Measurements from ENCODE around the gene FBP2.
"Not testable (repeated sequence)": the region's sequence is repeated elsewhere in the genome, so short reads cannot be mapped to it uniquely, and the experiment has no call there.

The FBP2 gene

DNA sequence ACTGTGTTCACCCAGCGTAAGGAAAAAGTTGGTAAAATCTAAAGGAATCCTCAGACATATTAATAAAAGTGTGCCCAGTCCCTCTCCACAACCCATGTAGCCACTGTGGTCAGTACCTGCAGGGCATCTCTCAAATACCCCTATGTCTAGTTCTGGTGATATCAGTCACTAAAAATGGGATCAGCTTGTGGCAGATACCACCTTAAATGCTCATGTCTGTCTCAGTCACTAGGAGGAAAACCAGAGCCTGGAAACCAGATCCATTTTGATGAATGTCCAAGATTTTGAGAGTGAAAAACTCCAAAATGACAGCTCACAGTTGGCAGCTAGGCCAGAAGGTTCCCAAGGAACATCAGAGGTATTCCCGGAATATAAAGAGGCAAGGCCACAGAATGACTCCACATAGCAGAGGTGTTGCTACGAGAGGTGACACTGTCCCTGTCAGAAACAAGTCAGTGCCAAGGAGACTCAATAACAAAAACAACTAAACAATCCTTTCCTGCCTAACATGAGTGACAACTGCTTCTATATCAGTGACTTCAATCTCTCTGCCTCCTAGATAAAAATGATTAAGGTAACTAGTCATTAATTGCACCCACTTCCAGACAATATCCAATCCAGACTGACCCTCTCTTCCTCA is 25.3 kb downstream of the FBP2 start:
- no peak for DNase-seq
- Histone ChIP-seq H3K4me1 (ENCODE audit: control insufficient read depth, insufficient read depth, low read length, poor library complexity, severe bottlenecking) (no peaks in the 10 kb centered on the region), H3K36me3 (ENCODE audit: control insufficient read depth, insufficient read depth, low read length) (no peaks in the 10 kb centered on the region), H3K9me3 (ENCODE audit: control insufficient read depth, low read length) (no peaks in the 10 kb centered on the region), H3K4me3 (ENCODE audit: insufficient read depth, low read depth, low read length, poor library complexity, severe bottlenecking) (no peak overlapping the region), H3K27ac (ENCODE audit: insufficient read depth, low read length, poor library complexity, severe bottlenecking) (no peak overlapping the region), H3K27me3 (replicated peaks; ENCODE audit: control insufficient read depth, insufficient read depth, low read length, poor library complexity, severe bottlenecking) (no peaks in the 10 kb centered on the region)

DNA sequence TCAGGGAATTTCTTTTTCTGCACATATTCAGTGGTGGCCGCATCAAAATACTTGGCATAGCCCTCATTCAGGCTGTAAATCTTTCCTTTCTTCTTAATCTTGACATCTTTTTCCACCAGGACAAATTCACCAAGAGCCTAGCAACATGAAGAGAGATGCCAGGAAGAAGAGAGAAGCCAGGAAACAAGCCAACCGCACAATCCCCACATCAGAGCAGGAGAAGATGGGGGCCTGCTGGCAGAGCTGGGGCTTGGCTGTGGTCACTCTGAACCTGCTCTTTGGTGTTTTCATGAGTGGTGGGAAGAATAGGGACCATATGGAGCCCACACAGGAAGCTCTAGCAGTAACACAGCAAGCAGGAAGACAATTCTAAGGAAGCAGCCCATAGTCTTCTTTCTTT is 26.4 kb downstream of the FBP2 start:
- no peak overlapping the region for H3K27ac ChIP-seq (ENCODE audit: insufficient read depth, low read length, poor library complexity, severe bottlenecking)
- DNase-seq: no peak
- H3K4me1 ChIP-seq (ENCODE audit: control insufficient read depth, insufficient read depth, low read length, poor library complexity, severe bottlenecking): no peaks in the 10 kb centered on the region
- H3K4me3 ChIP-seq (ENCODE audit: insufficient read depth, low read depth, low read length, poor library complexity, severe bottlenecking): no peak overlapping the region
- no peaks in the 10 kb centered on the region for H3K9me3 ChIP-seq (ENCODE audit: control insufficient read depth, low read length)
- no peaks in the 10 kb centered on the region for H3K36me3 ChIP-seq (ENCODE audit: control insufficient read depth, insufficient read depth, low read length)
- H3K27me3 ChIP-seq (replicated peaks; ENCODE audit: control insufficient read depth, insufficient read depth, low read length, poor library complexity, severe bottlenecking): no peaks in the 10 kb centered on the region

DNA sequence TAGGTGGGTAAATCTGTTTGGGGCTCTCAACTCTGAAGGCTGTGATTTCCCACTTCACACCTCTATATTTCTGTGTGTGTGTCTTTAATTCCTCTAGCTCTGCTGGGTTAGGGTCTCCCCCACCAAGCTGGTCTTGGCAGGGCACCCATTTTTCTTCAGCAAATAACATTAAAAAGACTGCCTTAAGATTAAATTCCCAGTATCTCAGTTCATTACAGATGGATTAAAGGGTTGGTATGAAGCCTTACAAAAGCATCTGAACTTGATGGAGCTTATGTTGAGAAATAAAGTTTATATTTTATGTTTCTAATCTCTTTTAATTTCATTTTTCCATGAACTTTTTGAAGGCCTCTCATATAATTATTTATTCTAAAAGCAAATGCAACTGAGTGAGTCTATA is 27.1 kb downstream of the FBP2 start:
- DNase-seq: no peak
- Histone ChIP-seq H3K36me3 (ENCODE audit: control insufficient read depth, insufficient read depth, low read length) (no peaks in the 10 kb centered on the region), H3K27me3 (replicated peaks; ENCODE audit: control insufficient read depth, insufficient read depth, low read length, poor library complexity, severe bottlenecking) (no peaks in the 10 kb centered on the region), H3K9me3 (ENCODE audit: control insufficient read depth, low read length) (no peaks in the 10 kb centered on the region), H3K27ac (ENCODE audit: insufficient read depth, low read length, poor library complexity, severe bottlenecking) (no peak overlapping the region), H3K4me1 (ENCODE audit: control insufficient read depth, insufficient read depth, low read length, poor library complexity, severe bottlenecking) (no peaks in the 10 kb centered on the region), H3K4me3 (ENCODE audit: insufficient read depth, low read depth, low read length, poor library complexity, severe bottlenecking) (no peak overlapping the region)

DNA sequence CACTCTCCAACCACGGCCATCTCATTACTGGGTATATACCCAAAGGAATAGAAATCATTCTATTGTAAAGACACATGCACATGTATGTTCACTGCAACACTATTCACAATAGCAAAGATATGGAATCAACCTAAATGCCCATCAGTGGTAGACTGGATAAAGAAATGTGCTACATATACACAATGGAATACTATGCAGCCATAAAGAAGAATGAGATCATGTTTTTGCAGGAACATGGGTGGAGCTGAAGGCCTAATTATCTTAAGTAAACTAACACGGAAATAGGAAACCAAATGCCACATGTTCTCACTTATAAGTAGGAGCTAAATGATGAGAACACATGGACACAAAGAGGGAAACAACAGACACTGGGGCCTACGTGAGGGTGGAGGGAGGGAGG is 29.3 kb downstream of the FBP2 start:
- H3K9me3 ChIP-seq (ENCODE audit: control insufficient read depth, low read length); DNase-seq; H3K36me3 ChIP-seq (ENCODE audit: control insufficient read depth, insufficient read depth, low read length); H3K27me3 ChIP-seq (replicated peaks; ENCODE audit: control insufficient read depth, insufficient read depth, low read length, poor library complexity, severe bottlenecking); H3K4me3 ChIP-seq (ENCODE audit: insufficient read depth, low read depth, low read length, poor library complexity, severe bottlenecking); H3K27ac ChIP-seq (ENCODE audit: insufficient read depth, low read length, poor library complexity, severe bottlenecking); H3K4me1 ChIP-seq (ENCODE audit: control insufficient read depth, insufficient read depth, low read length, poor library complexity, severe bottlenecking): not testable (repeated sequence)

DNA sequence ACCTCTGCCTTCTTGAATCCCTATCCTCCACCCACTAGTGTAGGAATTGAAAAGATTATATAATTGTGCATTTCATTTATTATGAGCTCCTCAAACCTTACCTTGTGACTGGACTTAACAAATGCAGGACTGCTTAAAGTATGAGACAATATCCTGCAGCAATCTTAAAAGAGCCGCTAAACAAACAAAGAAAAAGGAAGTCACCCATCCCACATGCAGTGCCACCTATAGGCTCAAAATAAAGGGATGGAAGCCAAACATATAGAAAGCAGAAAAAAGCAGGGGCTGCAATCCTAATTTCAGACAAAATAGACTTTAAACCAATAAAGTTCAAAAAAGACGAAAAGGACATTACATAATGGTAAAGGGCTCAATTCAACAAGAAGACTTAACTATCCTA is 30.1 kb downstream of the FBP2 start:
- Histone ChIP-seq H3K36me3 (ENCODE audit: control insufficient read depth, insufficient read depth, low read length) (no peaks in the 10 kb centered on the region), H3K27me3 (replicated peaks; ENCODE audit: control insufficient read depth, insufficient read depth, low read length, poor library complexity, severe bottlenecking) (no peaks in the 10 kb centered on the region), H3K4me1 (ENCODE audit: control insufficient read depth, insufficient read depth, low read length, poor library complexity, severe bottlenecking) (no peaks in the 10 kb centered on the region), H3K4me3 (ENCODE audit: insufficient read depth, low read depth, low read length, poor library complexity, severe bottlenecking) (no peak overlapping the region), H3K9me3 (ENCODE audit: control insufficient read depth, low read length) (no peaks in the 10 kb centered on the region), H3K27ac (ENCODE audit: insufficient read depth, low read length, poor library complexity, severe bottlenecking) (no peak overlapping the region)
- no peak for DNase-seq

DNA sequence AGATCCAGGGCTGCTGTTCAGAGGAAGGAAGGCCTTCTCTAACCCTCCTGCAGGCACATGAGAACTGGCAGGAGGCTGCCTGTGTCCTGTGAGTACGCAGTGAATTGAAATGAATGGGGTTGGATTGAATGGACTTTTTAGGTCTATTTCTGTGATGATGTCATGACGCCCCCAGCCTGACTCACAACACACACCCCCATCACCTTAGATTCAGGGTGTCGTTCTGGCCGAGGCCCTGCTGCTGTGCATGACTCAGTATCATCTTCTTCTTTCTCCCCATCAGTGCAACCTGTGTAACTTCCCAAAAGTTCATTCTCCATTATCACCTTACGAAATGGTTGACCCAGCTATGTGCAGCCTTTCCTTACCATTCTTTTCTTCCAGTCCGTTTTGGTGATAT is 33.4 kb downstream of the FBP2 start:
- H3K4me3 ChIP-seq (ENCODE audit: insufficient read depth, low read depth, low read length, poor library complexity, severe bottlenecking): no peak overlapping the region
- no peaks in the 10 kb centered on the region for H3K27me3 ChIP-seq (replicated peaks; ENCODE audit: control insufficient read depth, insufficient read depth, low read length, poor library complexity, severe bottlenecking)
- DNase-seq: no peak
- H3K27ac ChIP-seq (ENCODE audit: insufficient read depth, low read length, poor library complexity, severe bottlenecking): no peak overlapping the region
- no peaks in the 10 kb centered on the region for H3K4me1 ChIP-seq (ENCODE audit: control insufficient read depth, insufficient read depth, low read length, poor library complexity, severe bottlenecking)
- no peaks in the 10 kb centered on the region for H3K9me3 ChIP-seq (ENCODE audit: control insufficient read depth, low read length)
- no peaks in the 10 kb centered on the region for H3K36me3 ChIP-seq (ENCODE audit: control insufficient read depth, insufficient read depth, low read length)

DNA sequence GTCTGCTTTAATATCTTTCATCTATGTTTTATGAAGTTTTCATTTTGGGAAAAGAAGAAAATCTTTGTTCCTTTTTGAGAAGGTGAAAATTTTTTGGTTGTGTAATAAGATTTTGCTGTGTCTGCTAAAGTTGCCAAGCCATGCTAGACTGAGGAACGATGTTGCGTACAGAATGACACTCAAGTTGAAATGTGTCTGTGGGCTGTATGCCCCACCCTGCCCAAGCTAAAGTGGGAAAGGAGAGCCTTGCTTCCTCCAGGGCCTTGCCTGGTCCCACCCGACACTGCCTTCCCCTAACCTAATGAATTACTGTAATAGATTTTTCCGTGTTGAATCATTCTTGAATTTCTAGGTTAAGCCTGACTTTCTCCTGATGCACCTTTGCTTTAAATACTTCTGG is 36.2 kb downstream of the FBP2 start:
- no peaks in the 10 kb centered on the region for H3K4me1 ChIP-seq (ENCODE audit: control insufficient read depth, insufficient read depth, low read length, poor library complexity, severe bottlenecking)
- no peak overlapping the region for H3K4me3 ChIP-seq (ENCODE audit: insufficient read depth, low read depth, low read length, poor library complexity, severe bottlenecking)
- H3K9me3 ChIP-seq (ENCODE audit: control insufficient read depth, low read length): no peaks in the 10 kb centered on the region
- no peak overlapping the region for H3K27ac ChIP-seq (ENCODE audit: insufficient read depth, low read length, poor library complexity, severe bottlenecking)
- no peaks in the 10 kb centered on the region for H3K27me3 ChIP-seq (replicated peaks; ENCODE audit: control insufficient read depth, insufficient read depth, low read length, poor library complexity, severe bottlenecking)
- no peaks in the 10 kb centered on the region for H3K36me3 ChIP-seq (ENCODE audit: control insufficient read depth, insufficient read depth, low read length)
- no peak for DNase-seq

DNA sequence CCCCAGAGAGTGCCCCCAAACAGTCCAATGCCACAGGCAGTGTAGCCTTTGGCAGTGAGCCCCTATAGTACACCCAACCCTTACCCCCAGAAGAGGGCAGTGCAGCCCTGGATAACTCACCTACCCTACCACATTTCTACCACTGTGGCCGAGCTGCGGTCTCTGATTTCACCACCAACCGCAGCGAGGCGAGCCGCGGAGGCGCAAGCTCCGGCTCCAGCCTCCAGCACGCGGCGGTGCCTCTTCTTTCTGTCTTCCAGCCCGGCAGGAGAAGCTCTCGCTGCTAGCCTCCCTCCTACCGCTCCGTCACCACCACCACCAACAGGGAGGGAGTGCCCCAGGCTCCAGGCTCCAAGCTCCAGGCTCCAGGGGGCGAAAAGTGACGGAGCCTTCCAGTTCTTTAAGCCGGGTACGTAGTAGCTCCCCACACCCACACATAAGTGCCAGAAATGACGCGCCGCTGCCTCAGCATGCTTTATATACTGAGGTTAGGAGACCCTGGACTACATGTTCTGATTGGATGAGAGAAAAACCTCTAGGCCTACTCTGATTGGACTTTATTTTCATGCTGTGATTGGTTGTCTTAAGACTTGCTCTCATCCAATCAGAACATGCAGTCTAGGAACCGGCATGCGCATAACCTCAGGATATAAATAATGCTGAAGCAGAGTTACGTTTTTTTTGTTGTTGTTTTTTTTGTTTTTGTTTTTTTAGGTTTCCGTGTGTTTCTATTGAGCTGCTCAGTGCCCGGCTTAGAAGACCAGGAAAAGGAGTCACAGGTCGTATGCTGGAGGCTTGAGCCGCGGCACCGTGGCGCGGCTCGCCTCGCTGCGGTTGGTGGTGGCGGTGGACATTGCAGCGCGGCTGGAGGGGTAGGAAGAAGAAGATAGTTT is 38.9 kb downstream of the FBP2 start, which contains the start of gene PCAT7:
PCAT7 (plus strand) TSS at position 645 of the 893 bp plus-strand sequence.
- no peaks in the 10 kb centered on the region for H3K4me1 ChIP-seq (ENCODE audit: control insufficient read depth, insufficient read depth, low read length, poor library complexity, severe bottlenecking)
- peak in 1 of 3 donors; percentile 2 for DNase-seq
- no peaks in the 10 kb centered on the region for H3K9me3 ChIP-seq (ENCODE audit: control insufficient read depth, low read length)
- H3K4me3 ChIP-seq (ENCODE audit: insufficient read depth, low read depth, low read length, poor library complexity, severe bottlenecking): no peak within 1 kb of the TSS
- H3K36me3 ChIP-seq (ENCODE audit: control insufficient read depth, insufficient read depth, low read length): no peaks in the 10 kb centered on the region
- no peaks in the 10 kb centered on the region for H3K27me3 ChIP-seq (replicated peaks; ENCODE audit: control insufficient read depth, insufficient read depth, low read length, poor library complexity, severe bottlenecking)
- H3K27ac ChIP-seq (ENCODE audit: insufficient read depth, low read length, poor library complexity, severe bottlenecking): no peak within 1 kb of the TSS

DNA sequence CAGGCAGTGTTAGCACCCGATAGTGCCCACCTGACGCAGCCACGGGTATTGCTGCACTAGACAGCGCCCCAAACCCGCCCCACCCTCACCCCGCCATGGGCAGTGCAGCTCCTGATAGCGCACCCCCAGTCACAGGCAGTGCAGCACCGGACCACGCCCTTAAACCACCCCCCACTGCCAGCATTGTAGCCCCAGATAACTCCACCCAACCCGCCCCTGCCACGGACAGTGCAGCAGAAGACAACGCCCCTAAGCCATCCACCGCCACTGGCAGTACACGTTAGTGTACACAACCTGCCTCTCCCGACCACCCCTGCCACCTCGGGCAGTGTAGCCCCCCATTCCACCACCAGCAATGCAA is 39.6 kb downstream of the FBP2 start:
- Histone ChIP-seq H3K27me3 (replicated peaks; ENCODE audit: control insufficient read depth, insufficient read depth, low read length, poor library complexity, severe bottlenecking) (no peaks in the 10 kb centered on the region), H3K9me3 (ENCODE audit: control insufficient read depth, low read length) (no peaks in the 10 kb centered on the region), H3K36me3 (ENCODE audit: control insufficient read depth, insufficient read depth, low read length) (no peaks in the 10 kb centered on the region), H3K4me1 (ENCODE audit: control insufficient read depth, insufficient read depth, low read length, poor library complexity, severe bottlenecking) (no peaks in the 10 kb centered on the region), H3K4me3 (ENCODE audit: insufficient read depth, low read depth, low read length, poor library complexity, severe bottlenecking) (no peak overlapping the region), H3K27ac (ENCODE audit: insufficient read depth, low read length, poor library complexity, severe bottlenecking) (no peak overlapping the region)
- no peak for DNase-seq
